HG03521 (cell line): ENCODE data around the gene SESN3.
A peak's percentile ranks its signal among the peaks of the same experiment; 100 is the strongest.
"Not testable (repeated sequence)": the region's sequence is repeated elsewhere in the genome, so short reads cannot be mapped to it uniquely, and the experiment has no call there.

ENCODE experiments used
- ATAC-seq: cut with Tn5 transposase; IDR thresholded peaks from one replicate; pipeline ENCODE4 v1.9.1; 2021; ENCODE audit warnings: mild to moderate bottlenecking, moderate library complexity; ENCODE audit not compliant: unreplicated experiment

The SESN3 gene

GRCh38 chr11:95231127-95231880 lies at the start of gene SESN3:
TSS of gene SESN3 (minus strand) at chr11:95231202. CDS start at chr11:95230860, 342 bp downstream.
- ATAC-seq: peak; percentile 97

- no peak for ATAC-seq
These were observed 49.2 kb upstream of the SESN3 start for GRCh38 chr11:95279921-95280868.

- no peak for ATAC-seq
These were observed 46.9 kb upstream of the SESN3 start for GRCh38 chr11:95277868-95278267.

GRCh38 chr11:95276139-95276538 lies 45.1 kb upstream of the SESN3 start:
- ATAC-seq: no peak

GRCh38 chr11:95273618-95274017 lies 42.6 kb upstream of the SESN3 start:
- not testable (repeated sequence) for ATAC-seq

- ATAC-seq: no peak
These were observed 38.2 kb upstream of the SESN3 start for GRCh38 chr11:95269036-95269819.

- no peak for ATAC-seq
These were observed 37.4 kb upstream of the SESN3 start for GRCh38 chr11:95268391-95268790.

GRCh38 chr11:95267601-95268213 lies 36.7 kb upstream of the SESN3 start:
- ATAC-seq: no peak

- ATAC-seq: no peak
These were observed 35.9 kb upstream of the SESN3 start for GRCh38 chr11:95266751-95267374.

- no peak for ATAC-seq
These were observed 33.9 kb upstream of the SESN3 start for GRCh38 chr11:95264881-95265280.

- ATAC-seq: no peak
These were observed 32.2 kb upstream of the SESN3 start for GRCh38 chr11:95262994-95263765.

- no peak for ATAC-seq
These were observed 26.5 kb upstream of the SESN3 start for GRCh38 chr11:95257456-95257971.

- no peak for ATAC-seq
These were observed 25.3 kb upstream of the SESN3 start for GRCh38 chr11:95256321-95256779.

GRCh38 chr11:95255251-95256145 lies 24.5 kb upstream of the SESN3 start:
- no peak for ATAC-seq

- ATAC-seq: peak; percentile 2
These were observed 23.7 kb upstream of the SESN3 start for GRCh38 chr11:95254716-95255115.

GRCh38 chr11:95254131-95254704 lies 23.2 kb upstream of the SESN3 start:
- peak; percentile 100 for ATAC-seq

- ATAC-seq: no peak
These were observed 22.1 kb upstream of the SESN3 start for GRCh38 chr11:95253141-95253540.

- no peak for ATAC-seq
These were observed 21.6 kb upstream of the SESN3 start for GRCh38 chr11:95252586-95252985.
